Measurements from ENCODE around the gene ELP2. TPM values are rescaled to one million over a fixed set of nuclear protein-coding genes. Genes with fewer than 3 reads are reported as not detected.

Gene ELP2
- total and polyA plus RNA-seq, 2 donors from 2014 or later = 55.9 to 74.0 TPM

GRCh38 chr18:36211612-36212065 is 81.9 kb downstream of the ELP2 start:
- peaks cover 0 to 6% (median 0%) of the 10 kb centered on the region in 3 donors for H3K4me1 ChIP-seq (ENCODE audit: control insufficient read depth in 2 of 3, insufficient read depth in 2 of 3, low read depth in 1 of 3, low read length in 3 of 3)
- H3K27ac ChIP-seq (ENCODE audit: low read depth in 2 of 2, low read length in 2 of 2) = no peak overlapping the region
- peaks cover 0 to 3% (median 0%) of the 10 kb centered on the region in 3 donors for H3K9me3 ChIP-seq (ENCODE audit: control insufficient read depth in 2 of 3, insufficient read depth in 1 of 3, low read length in 3 of 3)
- intact Hi-C loops (cut with DNase I) = no loop called here
- no peaks in the 10 kb centered on the region for H3K36me3 ChIP-seq (ENCODE audit: control insufficient read depth in 2 of 3, insufficient read depth in 3 of 3, low read length in 3 of 3)
- FAIRE-seq = no peak
- no peak overlapping the region for H3K9ac ChIP-seq (ENCODE audit: low read length in 3 of 3)
- TF ChIP-seq, protein P1, sequence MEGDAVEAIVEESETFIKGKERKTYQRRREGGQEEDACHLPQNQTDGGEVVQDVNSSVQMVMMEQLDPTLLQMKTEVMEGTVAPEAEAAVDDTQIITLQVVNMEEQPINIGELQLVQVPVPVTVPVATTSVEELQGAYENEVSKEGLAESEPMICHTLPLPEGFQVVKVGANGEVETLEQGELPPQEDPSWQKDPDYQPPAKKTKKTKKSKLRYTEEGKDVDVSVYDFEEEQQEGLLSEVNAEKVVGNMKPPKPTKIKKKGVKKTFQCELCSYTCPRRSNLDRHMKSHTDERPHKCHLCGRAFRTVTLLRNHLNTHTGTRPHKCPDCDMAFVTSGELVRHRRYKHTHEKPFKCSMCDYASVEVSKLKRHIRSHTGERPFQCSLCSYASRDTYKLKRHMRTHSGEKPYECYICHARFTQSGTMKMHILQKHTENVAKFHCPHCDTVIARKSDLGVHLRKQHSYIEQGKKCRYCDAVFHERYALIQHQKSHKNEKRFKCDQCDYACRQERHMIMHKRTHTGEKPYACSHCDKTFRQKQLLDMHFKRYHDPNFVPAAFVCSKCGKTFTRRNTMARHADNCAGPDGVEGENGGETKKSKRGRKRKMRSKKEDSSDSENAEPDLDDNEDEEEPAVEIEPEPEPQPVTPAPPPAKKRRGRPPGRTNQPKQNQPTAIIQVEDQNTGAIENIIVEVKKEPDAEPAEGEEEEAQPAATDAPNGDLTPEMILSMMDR (IDR thresholded peaks at IDR 0.05; ENCODE audit: borderline replicate concordance, extremely low read depth, insufficient read depth) = no peak
- no peaks in the 10 kb centered on the region for H3K27me3 ChIP-seq (ENCODE audit: control insufficient read depth, insufficient read depth, low read length)
- no peak for DNase-seq
- no peak overlapping the region for H3K4me3 ChIP-seq (ENCODE audit: low read length in 3 of 3)

DNA sequence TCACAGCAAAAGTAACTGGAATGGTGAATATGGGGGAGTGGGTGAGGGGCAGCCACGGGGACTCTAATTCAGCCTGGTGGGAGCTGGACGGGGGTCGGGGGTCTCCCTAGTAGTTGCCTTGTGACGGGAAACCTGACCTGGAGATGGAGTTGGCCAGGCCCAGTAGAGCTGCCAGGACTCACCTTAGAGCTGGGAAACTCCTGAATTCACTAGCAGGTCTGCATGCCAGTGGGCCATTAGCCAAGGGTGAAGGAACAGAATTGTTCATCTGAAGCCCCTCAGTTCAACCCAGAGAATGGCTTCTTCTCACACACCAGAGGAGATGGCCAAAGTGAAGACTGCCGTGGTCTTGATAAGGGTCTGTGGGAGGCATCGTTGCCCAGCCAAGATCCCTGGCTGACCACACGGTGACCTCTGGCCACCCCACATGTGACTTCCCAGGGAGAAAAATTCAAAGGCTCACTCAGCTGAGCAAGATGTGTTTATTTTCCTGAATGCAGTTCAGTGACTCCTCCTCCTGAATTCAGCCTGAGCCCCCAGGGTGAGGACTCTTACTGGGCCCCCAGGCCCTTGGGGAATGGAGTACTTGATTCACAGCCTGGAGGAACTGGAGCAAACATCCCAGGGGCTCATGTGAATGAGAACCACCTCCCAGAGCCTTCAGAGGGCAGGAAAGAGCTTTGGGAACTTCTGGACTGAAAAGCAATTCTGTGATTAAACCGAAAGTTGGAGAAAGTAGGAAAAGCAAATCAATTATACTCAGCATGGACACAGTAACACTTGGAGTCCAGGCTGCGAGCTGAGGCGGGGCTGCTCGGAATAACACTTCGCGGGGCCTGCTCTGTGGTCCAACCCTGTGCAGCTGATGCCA is 82.8 kb downstream of the ELP2 start:
- no peak overlapping the region for H3K4me3 ChIP-seq (ENCODE audit: low read length in 3 of 3)
- peak in 2 of 5 donors; percentile 5 to 14 for DNase-seq
- intact Hi-C loops (cut with DNase I) = no loop called here

DNA sequence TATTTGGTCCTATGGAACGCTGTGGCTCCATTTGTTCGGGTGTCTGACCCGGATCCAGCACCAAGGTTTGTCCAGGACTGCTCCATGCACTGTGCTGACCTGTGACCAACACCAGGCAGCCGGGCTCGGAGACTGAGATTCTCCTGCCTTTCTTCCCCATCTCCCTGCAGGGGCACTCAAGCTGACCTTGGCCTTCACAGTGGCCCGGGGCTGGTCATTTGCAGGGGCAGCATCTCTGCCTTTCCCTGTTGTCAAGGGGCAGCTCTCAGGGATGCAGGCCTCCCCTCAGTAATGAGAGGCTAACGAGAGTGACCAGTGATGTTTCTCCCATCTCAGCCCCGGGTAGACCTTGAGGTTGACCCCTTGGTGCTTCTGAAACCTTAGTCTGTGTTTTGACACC is 85.1 kb downstream of the ELP2 start:
- no peaks in the 10 kb centered on the region for H3K36me3 ChIP-seq (ENCODE audit: control insufficient read depth in 2 of 3, insufficient read depth in 3 of 3, low read length in 3 of 3)
- H3K27me3 ChIP-seq (ENCODE audit: control insufficient read depth, insufficient read depth, low read length) = no peaks in the 10 kb centered on the region
- no peak overlapping the region for H3K27ac ChIP-seq (ENCODE audit: low read depth in 2 of 2, low read length in 2 of 2)
- no peak for DNase-seq
- H3K9ac ChIP-seq (ENCODE audit: low read length in 3 of 3) = no peak overlapping the region
- TF ChIP-seq, protein P1 (IDR thresholded peaks at IDR 0.05; ENCODE audit: borderline replicate concordance, extremely low read depth, insufficient read depth) = no peak
- H3K4me3 ChIP-seq (ENCODE audit: low read length in 3 of 3) = no peak overlapping the region
- intact Hi-C loops (cut with DNase I) = no loop called here
- no peaks in the 10 kb centered on the region for H3K9me3 ChIP-seq (ENCODE audit: control insufficient read depth in 2 of 3, insufficient read depth in 1 of 3, low read length in 3 of 3)
- FAIRE-seq = no peak
- peaks cover 0 to 6% (median 0%) of the 10 kb centered on the region in 3 donors for H3K4me1 ChIP-seq (ENCODE audit: control insufficient read depth in 2 of 3, insufficient read depth in 2 of 3, low read depth in 1 of 3, low read length in 3 of 3)

More for the DNA sequence above, 82.8 kb downstream of the ELP2 start:
- Histone ChIP-seq H3K4me1 (ENCODE audit: control insufficient read depth in 2 of 3, insufficient read depth in 2 of 3, low read depth in 1 of 3, low read length in 3 of 3) (peaks cover 0 to 6% (median 0%) of the 10 kb centered on the region in 3 donors), H3K36me3 (ENCODE audit: control insufficient read depth in 2 of 3, insufficient read depth in 3 of 3, low read length in 3 of 3) (no peaks in the 10 kb centered on the region), H3K27me3 (ENCODE audit: control insufficient read depth, insufficient read depth, low read length) (no peaks in the 10 kb centered on the region), H3K27ac (ENCODE audit: low read depth in 2 of 2, low read length in 2 of 2) (no peak overlapping the region), H3K9me3 (ENCODE audit: control insufficient read depth in 2 of 3, insufficient read depth in 1 of 3, low read length in 3 of 3) (peaks cover 0 to 3% (median 0%) of the 10 kb centered on the region in 3 donors), H3K9ac (ENCODE audit: low read length in 3 of 3) (no peak overlapping the region)
- TF ChIP-seq, protein P1 (IDR thresholded peaks at IDR 0.05; ENCODE audit: borderline replicate concordance, extremely low read depth, insufficient read depth) = no peak
- FAIRE-seq = no peak
